ENCODE data around the gene IGFBP7.

The IGFBP7 gene

GRCh38 chr4:57094832-57095223, 15.4 kb downstream of the IGFBP7 start:
- no peak for DNase-seq

GRCh38 chr4:57093845-57094831, 16.0 kb downstream of the IGFBP7 start:
- DNase-seq: no peak

GRCh38 chr4:57091657-57092162, 18.5 kb downstream of the IGFBP7 start:
- no peak for DNase-seq

DNA sequence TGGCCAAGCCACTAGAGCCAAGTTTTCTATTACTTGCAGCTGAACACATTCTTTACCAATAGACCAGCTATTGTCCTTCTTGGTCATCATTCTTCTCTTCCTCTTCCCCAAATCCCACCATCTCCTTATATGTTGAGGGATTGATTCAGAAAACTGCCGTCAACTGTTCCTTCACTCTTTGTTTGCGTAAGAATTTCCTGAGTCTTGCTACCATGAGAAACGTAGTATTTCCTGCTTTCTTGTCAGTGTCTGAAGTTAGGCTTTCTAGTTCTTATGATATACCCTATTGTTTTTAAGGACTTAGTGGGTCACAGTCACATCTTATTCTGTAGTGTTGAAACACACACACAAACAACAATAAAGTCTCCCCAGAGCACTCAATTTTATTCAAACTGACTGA, 20.1 kb downstream of the IGFBP7 start:
- DNase-seq: no peak

- DNase-seq: no peak
These were observed 20.6 kb downstream of the IGFBP7 start for GRCh38 chr4:57089549-57089948.

- DNase-seq: no peak
These were observed 24.0 kb downstream of the IGFBP7 start for GRCh38 chr4:57086031-57086723.

GRCh38 chr4:57085278-57085677, 24.9 kb downstream of the IGFBP7 start:
- no peak for DNase-seq

- no peak for DNase-seq
These were observed 25.8 kb downstream of the IGFBP7 start for GRCh38 chr4:57084360-57084759.

DNA sequence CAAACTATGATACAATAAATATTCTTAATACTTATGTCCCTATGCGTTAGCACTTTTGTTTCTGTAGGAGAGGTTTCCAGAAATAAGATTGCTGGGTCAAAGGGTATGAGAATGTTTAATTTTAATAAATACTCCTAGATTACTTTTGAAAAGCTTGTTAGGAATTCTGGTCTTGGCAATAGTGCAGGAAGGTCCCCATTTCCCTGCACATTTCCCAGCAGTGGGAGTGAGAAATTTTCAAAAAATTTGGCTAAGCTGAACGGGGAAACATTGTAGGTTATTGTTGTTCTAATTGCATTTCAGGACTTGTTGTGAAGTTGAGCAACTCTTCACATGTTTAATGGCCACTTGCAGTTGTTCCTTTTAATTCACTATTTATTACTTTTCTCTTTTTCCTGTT, 27.1 kb downstream of the IGFBP7 start:
- DNase-seq: no peak

DNA sequence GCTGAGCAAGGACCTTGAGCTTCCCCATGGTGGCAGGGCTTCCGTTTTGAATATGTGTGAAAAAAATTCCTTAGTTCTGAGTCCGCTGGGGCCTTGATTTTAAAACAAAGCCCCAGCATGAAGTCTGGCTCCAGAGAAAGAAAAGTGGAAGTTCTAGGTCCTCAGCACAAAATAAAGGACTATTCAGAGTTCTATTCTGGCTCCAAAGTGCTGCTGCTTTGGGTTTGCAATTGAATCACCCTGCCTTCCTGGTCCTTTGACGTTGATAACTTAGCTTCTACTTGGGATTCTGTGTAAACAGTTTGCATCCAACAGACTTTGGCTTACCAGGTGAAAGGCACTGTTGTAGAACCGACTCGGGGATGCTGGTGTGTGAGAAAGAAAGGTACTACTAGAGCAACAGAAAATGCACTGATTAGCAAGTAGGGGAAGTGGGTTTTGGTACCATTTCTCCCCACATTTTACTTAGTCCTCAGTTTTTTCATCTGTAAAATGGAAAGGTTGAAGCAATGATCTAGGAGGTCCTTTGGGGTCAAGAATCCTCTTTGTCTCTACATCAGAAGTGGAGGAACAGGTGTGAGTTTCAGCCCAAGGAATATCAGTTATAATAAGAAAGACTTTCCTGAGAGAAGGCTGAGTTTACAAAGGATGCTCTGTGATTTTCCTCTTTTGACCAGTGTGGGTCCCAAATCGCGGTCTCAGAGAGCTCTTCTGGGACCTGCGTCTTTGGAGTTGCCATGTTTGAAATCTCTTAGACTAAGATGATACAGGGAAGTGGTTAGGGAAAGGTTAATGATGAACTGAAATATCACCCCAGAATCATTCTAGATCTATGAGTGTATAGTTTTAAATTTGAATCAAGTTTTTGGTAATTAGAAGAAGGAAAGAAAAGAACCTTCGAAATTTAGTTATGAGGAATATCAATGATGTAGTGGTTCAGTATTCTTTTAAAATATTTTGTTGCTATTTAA, 28.2 kb downstream of the IGFBP7 start:
- no peak for DNase-seq

DNA sequence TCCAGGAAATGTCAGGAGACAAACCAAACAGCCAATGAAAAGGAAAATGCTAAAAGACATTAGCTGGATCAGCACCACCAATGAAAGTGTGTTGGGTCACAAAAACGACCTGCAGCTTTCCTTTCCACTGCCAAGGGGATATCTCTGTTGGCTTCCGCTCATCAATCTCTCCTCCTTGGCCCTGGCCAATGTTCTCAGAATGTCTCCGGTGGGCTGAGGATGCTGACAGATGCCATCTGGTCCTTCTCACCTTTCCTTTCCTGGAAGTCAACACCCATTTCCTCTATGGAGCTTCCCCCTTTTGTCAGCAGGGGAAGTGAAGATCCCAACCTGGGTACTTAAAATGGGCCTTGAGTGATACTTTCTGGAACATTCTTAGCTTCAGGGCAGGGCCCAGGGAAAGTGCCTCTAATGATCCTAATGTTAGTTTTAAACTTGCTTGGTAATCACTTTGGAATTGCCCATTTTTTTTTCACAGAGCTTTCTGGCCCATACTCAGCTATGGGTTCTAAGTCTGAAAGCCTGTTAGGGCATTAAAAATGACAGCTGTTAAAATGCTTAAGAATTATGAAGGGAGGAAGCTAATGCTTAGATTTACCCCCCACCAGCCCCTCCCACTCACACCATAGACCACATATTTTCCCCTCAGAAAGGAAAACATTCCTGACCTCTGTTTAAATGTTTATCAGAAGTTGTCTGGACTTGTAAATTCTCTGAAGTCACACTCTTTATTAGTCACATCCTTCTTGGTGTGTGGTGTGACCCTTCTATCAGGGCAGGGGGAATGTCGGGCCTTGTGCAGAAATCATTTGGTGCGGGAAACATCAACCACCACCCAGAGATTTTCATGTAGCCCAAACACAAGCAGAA, 29.2 kb downstream of the IGFBP7 start:
- peak in 1 of 2 experiments; percentile 65 for DNase-seq

GRCh38 chr4:57078685-57079521, 31.3 kb downstream of the IGFBP7 start:
- no peak for DNase-seq

- peak in 1 of 2 experiments; percentile 11 for DNase-seq
These were observed 32.4 kb downstream of the IGFBP7 start for GRCh38 chr4:57077550-57078343.

DNA sequence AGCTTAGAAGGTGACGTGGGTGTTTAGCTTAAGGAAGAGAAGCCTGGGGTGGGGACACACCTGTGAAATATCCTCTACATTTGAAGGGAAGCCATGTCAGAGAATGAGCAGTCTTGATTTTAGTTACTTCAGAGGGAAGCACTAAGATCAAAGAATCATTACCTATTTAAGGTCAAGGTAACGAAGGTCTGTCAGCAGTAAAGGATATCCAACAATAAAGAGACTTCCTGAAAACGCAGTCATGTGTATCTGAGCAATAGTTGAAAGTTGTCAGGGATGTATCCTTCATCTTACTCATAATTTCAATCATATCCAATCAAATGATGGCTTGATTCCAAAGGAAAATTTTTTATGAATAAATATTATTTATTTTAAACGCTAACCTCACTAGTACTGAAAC, 33.5 kb downstream of the IGFBP7 start:
- DNase-seq: no peak

- no peak for DNase-seq
These were observed 34.8 kb downstream of the IGFBP7 start for GRCh38 chr4:57075367-57075766.

DNA sequence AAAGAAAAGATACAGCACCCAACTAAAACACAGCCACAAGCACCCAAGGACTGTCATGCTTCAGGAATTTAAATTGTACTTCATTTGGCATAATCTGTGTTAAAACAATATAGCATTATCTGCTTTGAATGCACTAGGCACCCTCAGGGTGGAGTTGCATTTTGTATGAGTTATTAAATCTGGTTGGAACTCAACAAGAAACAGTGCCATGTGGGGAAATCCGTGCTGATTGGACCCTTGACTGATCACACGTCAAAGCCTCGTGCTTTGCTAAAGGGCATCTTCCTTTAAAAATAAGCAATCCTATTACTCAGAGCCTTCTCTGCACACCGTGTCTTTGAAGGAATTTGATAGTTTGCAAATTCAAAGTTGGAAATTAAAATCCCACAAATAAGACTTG, 35.4 kb downstream of the IGFBP7 start:
- peak in 1 of 2 experiments; percentile 5 for DNase-seq

DNA sequence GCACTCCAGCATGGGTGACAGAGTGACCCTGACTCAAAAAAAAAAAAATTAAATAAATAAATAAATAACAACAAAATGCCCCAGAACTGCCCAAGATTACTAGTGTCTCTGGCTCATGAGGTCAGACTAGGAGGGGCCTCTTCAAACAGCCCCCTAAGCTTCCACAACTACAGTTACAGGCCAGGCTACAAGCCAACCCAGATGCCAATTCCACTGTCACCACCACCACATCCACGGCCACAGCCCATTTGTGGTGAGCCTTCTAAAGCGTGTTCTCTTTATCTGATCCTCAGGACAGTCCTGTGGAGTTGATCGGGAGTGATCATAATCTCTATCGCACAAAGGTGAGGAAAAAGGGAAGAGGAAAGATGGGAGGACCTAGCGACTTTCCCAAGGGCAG, 36.6 kb downstream of the IGFBP7 start:
- DNase-seq: no peak

DNA sequence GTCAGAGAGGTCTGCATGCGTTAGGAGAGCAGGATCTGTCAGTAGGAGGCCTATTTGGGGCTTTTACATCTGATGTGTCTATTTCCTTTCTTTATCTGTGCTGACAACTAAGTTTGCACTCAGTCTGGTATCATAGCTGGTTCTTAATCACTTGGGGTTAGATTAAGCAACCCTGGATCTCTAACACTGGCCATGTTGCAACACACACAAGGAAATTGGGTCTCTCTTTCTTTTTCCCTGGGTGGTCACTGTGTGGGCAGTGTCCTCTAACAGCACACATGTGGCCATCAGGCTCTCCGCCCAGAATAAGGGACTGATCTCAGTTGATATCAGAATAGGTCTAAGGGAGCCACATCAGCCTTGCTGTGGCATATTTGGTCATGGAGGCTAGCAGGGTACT, 38.9 kb downstream of the IGFBP7 start:
- DNase-seq: no peak

DNA sequence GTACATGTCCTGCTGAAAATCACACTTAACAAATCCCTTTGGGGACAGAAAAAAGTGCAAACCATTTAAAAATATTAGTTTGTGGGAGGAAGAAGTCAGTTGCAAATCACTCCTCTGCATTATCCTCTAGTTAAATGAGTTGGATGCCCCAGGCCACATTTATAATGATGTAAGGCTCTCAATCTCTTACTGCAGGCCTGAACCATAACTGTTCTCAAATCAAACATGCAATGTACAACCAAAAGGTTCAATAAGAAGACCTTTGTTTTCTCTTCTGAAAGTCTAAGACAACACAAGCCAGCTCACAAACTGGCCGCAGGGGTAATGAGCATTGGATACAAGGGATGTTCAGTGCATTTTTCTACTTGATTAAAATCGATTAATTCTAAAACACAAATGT, 39.7 kb downstream of the IGFBP7 start:
- DNase-seq: no peak

All from SW 1271 (cell line).